Hematopoietic multipotent progenitor cell treated with erythropoietin and hydrocortisone succinate and interleukin-3 and kit ligand, for 17 days (in vitro differentiated cells): ENCODE data around the gene RAD51B.

Experiments used
- DNase-seq: peaks from one replicate; pipeline ENCODE4 v3.0.0-alpha.2; 2015; ENCODE audit warnings: low spot score

The RAD51B gene

DNA sequence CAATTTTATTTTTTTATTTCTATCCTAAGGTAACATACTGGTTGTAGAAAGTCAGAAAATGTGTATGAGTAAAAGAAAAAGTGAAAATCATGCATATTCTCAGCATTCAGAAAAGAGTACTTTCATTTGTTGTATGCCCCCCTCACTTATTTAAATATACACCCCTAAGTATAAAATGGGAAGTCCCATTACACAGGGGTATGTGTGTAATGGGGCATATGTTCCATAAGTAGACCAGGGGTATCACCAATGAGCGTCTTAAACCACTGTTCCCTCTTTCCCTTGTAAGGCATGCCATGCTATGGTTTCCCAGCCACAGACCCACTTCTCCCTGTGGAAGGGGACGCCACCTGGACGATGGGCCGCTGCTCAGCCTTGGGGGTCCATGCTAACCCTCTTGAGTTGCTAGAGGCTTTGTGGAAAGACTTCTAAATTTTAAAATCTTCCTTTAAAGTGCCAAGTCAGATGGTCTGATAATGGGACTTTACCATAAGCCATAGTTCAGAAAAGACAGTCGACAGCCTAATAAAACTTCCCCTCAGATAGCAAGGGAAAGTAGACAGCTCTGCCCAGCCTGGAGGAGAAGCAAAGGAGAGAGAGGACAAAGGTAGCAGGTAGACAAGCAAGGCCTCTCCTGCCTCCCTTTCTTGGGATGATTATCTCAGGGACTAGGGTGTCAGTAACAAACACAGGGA is 855.1 kb downstream of the RAD51B start:
- DNase-seq: no peak

DNA sequence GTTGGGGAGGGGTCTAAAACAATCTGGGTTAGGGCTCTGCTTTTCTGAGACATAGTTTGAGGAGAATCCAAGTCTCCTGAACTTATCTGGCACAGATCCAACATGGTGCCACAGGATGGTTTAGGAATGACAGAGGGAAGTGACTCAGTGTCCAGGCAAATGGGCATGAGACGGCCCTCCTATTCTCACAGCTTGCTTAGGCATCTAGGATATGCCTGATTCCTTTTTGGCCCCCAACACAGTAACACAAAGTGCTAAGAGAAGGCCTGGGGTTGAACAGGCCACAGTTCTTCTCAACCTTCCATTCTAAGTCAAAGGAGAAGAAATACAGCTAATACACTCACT is 855.6 kb downstream of the RAD51B start:
- DNase-seq: no peak

DNA sequence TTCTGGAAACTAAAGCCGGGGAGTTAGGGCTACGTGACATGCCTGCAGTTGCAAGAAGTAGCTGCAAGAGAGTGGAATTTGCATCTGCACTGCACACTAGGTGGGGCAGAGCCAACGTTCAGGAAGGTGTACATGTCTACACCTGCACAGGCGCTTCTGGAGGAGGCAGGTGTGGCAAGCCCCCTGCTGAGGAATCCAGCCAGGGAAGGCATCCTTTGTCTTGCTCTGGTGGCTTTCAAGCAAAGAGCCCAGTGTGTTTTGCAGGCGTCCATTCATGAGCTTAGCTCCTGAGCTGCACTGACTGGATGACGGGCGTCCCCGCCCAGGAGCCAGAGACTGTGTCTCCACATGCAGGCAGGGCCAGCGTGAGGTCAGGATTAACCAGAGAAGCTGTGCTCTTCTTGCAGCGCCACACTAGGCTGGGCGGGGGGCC is 856.9 kb downstream of the RAD51B start:
- DNase-seq: no peak

DNA sequence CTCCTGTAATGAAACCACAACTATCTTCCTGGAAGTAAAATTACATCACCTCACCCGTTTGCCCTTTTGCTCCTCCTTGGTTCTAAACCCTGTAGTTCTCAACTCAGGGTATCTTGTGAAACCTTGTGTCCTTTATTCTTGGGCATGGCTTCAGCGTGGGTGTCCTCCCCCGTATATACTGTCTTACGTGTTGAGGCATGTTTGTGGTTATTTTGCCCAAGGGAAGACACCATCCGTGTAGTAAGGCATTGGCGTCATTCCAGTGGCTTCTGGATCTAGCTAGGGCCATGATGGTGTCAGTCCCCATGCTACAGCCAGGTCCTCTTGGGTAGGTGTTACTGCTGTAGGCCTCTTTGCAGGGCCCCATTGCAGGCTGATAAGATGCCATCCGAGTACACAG is 857.9 kb downstream of the RAD51B start:
- DNase-seq: no peak

DNA sequence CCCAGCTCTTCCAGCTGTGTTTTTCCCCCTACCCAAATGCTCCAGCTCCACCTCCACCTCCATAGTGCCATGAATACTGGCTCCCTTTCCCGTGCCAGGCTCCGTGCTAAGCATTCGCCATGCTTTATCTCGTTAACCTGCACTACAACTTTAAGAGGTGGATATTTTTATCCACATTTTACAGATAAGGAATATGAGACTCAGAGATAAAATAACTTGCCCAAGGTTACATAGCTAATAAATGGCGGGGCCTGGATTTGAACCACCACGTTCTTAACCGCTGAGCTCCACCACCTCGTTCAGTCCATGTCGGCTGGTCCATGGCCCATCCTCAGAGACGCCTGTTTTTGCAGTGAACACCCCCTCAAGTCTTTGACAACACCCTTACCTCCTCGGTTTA is 858.3 kb downstream of the RAD51B start:
- no peak for DNase-seq

DNA sequence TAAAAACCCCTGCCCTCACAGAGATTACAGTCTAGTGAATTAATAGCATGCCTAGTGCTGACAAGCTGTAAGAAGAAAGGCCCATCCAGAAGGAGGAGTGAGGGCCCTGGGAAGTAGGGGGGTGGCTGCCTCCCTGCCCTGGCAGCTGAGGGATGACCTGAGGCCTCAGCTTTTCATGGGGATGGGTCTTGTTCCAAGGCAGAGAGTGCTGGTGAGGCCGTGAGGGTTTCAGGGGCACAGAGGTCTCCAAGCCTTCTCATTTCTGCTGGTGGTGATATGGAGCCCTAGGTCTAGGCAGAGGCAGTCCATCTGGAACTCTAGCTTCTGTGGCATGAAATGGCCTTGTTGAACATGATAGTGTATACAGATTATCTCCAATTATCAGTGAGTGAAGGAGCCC is 858.9 kb downstream of the RAD51B start:
- no peak for DNase-seq

DNA sequence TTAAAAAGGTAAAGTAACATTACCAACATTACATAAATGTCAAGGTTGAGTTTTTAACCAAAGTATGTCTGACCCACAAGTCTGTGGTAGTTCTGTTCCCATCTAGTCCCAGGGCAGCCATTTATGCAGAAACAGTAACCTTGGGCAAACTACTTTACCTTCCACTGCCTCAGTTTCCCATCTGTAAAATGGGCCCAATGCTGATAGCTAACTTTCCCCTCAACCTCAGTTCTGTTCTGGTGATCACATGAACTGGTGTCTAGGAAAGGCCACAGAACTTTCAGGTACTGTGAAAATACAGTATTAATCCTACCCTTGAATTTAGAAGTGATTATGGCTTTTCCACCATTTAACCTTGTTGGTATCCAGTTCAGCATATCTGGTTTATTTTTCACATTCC is 859.7 kb downstream of the RAD51B start:
- DNase-seq: no peak

DNA sequence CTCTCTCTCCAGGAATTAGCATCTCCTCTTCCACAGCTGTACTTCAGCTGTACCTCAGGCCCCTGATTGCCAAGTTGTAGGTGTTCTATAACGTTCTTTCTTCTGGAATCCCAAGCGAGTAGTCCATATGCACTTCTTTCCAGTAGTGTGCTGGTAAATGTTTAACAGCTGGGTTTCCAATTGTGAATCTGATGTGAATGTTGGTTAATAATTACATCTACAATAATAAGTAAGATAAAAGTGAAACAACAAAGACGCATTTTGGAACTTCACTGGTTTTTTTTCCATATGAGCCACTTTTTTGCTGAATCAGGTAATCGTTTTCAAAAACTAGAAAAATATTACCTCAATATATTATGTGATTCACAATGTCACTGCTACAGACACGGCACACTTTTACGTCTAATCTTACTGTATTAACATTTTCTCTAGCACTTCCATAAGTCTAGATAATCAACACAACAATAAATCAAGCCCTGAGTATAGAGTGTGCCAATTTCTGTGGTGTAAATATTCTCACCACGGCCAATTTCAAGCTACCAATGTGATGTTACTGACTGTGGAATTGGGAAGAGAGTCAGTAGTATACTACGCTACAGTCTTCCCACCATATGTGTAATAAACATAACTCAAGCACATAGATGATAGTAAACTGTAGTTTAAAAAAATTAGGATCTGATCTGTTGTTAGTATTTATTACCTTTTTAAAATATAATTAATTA is 860.3 kb downstream of the RAD51B start:
- no peak for DNase-seq

DNA sequence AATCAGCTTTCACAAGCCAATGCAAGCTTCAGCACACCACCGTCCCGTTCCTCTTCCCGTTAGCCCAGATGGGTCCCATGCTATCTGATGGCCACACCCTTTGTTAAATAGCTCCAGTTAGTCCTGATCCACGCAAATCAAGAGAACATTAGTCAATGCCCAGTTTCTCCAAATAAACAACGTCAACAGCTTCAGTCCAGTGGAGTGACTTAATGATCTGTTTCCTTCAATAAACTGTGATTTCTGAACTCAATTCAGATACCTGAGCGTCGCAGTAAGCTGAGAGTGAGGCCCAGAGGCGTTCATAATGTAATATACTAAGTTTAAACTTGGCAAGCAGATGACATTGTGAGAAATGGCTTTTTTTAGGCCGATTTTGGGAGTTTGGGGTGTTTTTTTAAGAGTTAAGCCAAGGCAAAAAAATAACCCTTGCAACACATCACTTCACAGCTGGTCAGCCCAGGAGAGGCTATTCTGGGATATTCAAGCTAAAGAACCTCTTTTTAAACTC is 861.0 kb downstream of the RAD51B start:
- no peak for DNase-seq

DNA sequence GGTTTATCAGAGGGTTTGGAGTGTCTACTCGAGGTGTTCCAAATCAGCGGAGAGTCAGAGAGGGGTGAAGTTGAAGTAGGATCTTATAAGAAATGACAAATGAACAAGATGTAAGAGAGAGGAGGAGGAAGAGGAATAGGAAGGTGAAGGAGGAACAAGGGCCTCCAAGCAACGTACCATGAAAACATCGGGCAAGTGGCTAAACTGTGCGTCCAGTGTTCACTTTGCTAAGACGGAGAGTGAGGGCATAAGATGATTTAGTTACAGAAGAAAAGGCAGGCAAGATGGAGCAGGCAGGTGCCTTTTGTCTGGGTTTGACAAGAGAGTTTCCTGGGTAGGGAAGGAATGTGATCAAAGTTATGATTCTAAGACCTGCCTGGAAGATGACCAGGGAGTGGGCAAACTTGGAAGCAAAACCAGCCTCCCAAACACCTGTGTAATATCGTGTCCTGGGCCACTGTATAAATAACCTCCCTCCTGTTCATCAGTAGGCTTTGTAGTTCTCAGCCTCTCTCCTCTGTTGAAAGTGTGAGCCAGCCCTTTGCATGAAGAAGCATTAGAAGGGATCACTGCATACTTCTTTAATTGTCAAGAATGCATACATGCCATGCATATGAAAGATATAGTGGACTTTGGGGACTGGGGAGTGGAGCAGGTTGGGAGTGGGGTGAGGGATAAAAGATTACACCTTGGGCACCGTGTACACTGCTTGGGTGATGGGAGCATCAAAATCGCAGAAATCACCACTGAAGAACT is 861.9 kb downstream of the RAD51B start:
- no peak for DNase-seq

DNA sequence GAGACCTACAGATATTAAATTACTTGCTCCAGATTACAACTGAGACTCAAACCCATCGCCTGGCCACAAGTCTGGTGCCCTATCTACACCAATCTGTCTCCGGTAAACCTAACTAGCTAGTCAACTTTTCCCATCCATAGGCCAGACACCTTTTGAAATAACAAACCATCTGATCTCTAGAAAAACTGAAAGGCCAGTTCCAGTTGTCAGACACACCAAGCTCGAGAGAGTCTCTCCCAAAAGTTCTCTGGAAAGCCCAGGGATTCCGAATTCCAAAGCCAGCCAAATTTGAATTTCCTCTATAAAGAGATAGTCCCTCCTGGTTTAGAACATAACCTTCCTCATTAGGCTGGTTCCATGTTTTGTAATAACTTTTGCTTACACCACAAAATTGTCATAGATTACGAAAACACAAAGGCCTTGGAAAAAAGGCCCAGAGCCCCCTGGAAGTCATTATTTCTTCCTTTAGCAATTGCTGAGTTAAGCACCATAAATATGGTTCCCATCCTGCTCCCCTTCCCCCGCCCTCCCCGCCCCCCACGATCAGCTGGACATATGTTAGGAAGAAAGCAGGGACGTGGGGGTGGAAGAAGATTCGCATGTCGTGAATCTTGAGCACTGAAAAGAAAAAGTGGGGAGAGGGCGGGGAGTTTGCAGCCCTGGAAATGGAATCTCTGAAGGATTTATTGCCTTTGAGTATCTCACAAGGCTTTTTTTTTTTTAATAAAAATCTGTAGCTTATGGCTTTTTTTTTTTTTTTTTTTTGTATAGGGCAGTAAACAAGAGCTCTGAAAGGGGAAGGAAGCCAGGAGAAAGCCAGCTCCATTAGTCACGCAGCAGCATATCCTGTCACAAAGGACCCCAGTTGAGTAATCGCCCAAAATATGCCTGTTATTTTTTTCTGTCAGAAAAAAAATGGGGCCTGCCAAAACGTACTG is 862.9 kb downstream of the RAD51B start:
- DNase-seq: no peak

DNA sequence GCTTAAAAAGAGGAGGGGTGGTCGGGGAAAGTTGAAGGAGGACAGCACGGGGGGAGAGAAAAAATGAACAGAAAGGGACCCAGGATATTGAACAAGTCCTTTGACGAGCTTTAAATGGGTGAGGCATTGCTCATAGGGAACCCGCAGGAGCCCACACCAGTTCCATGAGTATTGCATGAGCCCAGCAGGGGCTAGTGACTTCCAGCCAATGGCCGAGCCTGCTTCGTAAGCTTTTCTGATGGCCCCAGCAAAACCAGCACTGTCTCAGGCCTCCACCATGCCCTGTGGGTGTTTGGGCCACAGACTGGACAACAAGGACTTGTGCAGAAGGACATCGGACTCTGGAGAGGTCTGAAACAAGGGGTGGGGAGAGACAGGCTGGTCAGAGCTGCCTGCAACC is 863.7 kb downstream of the RAD51B start:
- DNase-seq: no peak

DNA sequence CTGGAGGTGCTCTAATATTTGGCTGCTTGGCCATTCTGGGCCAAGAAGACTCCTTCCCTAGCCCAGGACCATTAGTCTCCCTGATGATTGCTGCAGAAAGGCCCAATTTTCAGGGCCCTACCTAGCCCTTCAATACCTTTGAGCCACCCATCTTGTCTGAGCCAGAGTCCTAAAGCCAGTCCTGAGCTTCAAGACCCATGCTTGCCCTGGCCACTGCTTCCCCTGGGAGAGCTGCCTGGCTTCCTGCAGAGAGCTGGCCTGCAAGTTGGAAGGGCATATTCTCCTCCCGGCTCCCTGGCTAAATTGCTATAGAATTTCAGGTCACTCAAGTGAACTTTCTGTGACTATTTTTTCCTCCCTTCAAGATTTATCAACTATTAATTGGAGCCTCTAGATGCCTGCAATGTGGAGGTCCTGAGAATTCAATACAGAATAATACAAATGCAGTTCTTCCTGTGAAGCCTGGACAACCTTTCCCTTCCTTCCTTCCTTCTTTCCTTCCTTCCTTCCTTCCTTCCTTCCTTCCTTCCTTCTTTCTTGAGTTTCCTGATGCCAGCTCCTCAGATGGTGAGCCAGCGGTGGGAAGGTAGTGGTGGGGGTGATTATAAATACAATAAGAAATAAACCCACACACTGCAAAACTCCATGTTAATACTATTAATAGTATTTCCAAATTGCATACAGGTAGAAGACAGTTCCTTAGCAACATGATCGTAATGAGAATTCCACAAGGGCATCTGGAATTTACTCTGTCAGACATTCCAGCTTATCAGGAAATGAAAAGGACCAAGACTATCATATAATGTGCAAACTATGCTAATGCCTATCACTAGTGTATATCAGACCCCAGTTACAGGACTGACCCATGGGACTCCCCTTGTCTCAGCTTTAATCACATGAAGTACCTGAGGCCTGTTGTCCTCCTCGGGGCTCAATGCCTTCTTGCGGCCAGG is 865.2 kb downstream of the RAD51B start:
- no peak for DNase-seq

DNA sequence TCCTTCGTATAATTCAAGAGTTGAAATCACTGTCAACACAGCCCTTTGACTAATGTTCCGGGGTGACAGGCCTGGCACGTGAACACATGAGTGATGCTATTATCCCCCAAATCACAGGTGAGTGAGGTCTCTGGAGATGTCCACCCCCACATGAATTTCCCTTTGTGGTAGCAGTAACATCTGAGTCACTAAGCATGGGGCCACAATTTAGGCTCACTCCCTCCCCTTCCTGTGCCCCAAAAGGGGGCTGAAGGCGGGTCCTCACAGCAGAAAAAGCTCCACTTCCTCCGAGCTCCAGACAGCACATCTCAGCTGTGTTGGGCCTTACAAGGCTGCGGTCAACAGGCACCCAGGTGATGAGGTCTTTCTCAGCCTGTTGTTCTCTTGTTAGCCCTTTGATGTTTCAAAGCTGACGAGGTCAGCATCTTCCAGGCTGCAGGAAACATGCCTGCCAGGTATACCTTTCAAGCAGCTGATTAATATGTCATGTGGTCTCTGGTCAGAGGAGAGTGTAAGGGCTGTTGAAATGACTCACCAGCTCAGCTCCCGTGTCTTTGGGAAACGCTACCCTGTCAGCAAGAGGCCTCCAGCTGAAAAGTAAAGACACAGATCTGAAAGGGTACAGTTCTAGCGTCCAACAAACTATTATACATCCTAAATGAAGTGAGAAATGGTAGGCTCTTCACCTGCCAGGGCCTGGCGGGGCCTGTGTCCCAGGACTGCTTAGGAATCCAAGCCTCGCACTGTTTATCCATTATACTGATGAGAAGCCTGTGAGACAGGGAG is 866.0 kb downstream of the RAD51B start:
- no peak for DNase-seq

DNA sequence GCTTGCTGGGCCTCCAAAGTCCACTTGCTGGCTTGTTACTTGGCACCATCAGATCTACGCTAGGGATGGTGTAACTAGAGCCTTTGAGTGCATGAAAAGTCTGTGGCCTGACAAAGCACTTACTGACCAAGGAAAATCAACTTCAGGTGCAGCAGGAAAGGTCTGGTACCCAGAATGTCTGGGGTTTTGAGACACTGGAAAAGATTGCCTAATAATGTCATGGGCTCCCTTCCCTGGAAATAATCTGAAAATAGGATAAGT is 866.6 kb downstream of the RAD51B start:
- no peak for DNase-seq

DNA sequence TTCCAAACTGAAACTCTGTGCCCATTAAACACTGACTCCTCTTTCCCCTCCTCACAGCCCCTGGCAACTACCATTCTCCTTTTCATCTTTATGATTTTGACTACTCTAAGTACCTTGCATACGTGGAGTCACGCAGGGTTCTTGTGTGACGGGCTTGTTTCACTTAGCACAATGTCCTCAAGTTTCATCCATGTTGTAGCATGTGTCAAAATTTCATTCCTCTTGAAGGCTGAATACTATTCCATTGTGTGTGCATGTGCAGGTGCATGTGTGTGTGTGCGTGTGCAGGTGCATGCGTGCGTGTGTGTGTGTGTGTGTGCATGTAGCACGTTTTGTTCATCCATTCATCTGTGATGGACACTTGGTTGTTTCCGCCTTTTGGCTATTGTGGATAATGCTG is 867.1 kb downstream of the RAD51B start:
- no peak for DNase-seq

DNA sequence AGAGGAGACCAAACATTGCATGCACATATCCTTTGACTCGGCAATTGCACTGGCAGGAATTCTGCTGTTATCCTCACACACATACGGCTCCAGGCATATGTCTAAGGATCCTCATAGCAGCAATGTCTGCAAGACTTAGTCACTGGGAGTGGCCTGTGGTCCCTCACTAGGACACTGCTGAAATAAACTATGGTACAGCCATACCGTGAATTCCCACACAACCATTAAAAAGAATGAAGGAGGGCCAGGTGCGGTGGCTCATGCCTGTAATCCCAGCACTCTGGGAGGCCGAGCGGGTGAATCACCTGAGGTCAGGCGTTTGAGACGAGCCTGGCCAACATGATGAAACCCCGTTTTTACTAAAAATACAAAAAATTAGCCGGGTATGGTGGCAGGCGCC is 868.2 kb downstream of the RAD51B start:
- DNase-seq: no peak

DNA sequence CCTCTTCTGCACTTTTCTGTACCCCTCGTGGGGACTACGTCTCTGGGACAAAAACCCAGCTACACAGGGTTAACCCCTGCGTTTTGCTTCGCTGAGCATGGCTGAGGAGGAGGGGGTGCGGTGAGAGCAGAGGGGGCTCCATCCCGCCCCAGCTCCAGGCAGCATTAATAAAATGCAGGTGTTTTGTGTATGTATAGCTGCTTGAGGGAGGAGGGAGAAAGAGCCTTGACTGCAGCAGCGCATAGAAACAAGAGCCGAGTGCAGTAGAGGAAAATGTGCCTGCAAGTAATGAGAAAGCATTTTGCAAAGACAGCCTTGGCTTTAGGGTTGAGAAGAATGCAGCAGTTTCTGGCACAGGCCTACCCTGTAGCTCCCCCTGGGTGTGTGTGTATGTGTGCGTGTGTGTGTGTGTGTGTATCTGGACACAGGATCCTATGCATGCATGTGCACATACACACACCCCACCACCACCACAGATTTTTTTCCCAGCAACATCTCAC is 869.3 kb downstream of the RAD51B start:
- no peak for DNase-seq

DNA sequence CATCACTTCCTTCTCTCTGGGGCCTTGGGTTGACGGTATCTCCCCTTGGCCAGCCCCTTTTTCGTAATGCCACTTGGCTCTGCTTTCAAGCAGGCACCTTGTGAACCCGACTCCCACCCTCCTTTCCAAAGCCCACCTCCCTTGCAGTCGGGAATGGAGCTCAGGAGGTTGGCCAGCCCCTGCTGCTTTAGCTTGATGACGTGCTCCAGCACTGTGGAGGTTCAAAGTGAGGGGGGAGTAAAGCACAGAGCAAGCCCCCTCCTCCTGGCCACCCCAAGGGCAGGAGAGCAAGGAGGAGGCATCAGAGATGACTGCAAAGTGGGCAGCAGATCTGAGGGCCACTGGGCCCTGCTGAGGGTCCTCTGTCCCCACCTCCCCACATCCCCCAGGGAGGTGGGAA is 869.9 kb downstream of the RAD51B start:
- DNase-seq: no peak
